DOHH2 (cell line): ENCODE measurements around the gene MROH9.

ENCODE experiments used
- H3F3A ChIP-seq: fragments of 200-600 bp; sonication (generic), shearing (Covaris generic); 2 replicates; pipeline ENCODE4 v1.6.0; 2016; ENCODE audit warnings: antibody characterized with exemption, mild to moderate bottlenecking; ENCODE audit not compliant: control insufficient read depth, insufficient read depth
- H3K27ac ChIP-seq: fragments of 200-600 bp; sonication (generic); 2 replicates; pipeline ENCODE4 v1.5.1; 2014; ENCODE audit warnings: low read depth, mild to moderate bottlenecking, low read length, moderate library complexity
- H3K27me3 ChIP-seq: fragments of 200-600 bp; sonication (generic); 2 replicates; pipeline ENCODE4 v1.6.1; 2014; ENCODE audit warnings: mild to moderate bottlenecking, low read length, mixed read lengths; ENCODE audit not compliant: control insufficient read depth
- H3K36me3 ChIP-seq: fragments of 200-600 bp; sonication (generic); 2 replicates; pipeline ENCODE4 v1.6.1; 2014; ENCODE audit warnings: mild to moderate bottlenecking, low read length, moderate library complexity, mixed read lengths; ENCODE audit not compliant: control insufficient read depth
- H3K4me1 ChIP-seq: fragments of 200-600 bp; sonication (generic); 2 replicates; pipeline ENCODE4 v1.6.1; 2014; ENCODE audit warnings: mild to moderate bottlenecking, low read length, mixed read lengths; ENCODE audit not compliant: control insufficient read depth
- H3K4me2 ChIP-seq: fragments of 200-600 bp; sonication (generic); 2 replicates; pipeline ENCODE4 v1.6.0; 2014; ENCODE audit warnings: mild to moderate bottlenecking, low read length, moderate library complexity
- H3K4me3 ChIP-seq: fragments of 200-600 bp; sonication (generic); 2 replicates; pipeline ENCODE4 v1.5.1; 2014; ENCODE audit warnings: mild to moderate bottlenecking, low read length, mixed read lengths
- H3K79me2 ChIP-seq: fragments of 200-600 bp; sonication (generic); 2 replicates; pipeline ENCODE4 v1.6.1; 2014; ENCODE audit warnings: mild to moderate bottlenecking, low read length, mixed read lengths; ENCODE audit not compliant: control insufficient read depth
- H3K9me2 ChIP-seq: fragments of 200-600 bp; sonication (generic); replicated peaks from 2 replicates; pipeline ENCODE4 v1.6.1; 2014; ENCODE audit warnings: mild to moderate bottlenecking, low read length, mixed read lengths; ENCODE audit not compliant: control insufficient read depth
- H3K9me3 ChIP-seq: fragments of 200-600 bp; sonication (generic); 2 replicates; pipeline ENCODE4 v1.6.1; 2014; ENCODE audit warnings: antibody characterized with exemption, low read length, mixed read lengths; ENCODE audit not compliant: control insufficient read depth, insufficient read depth
- H4K20me1 ChIP-seq: fragments of 200-600 bp; sonication (generic); 2 replicates; pipeline ENCODE4 v1.6.0; 2014; ENCODE audit warnings: low read depth, mild to moderate bottlenecking, antibody characterized with exemption, low read length, moderate library complexity; ENCODE audit not compliant: control insufficient read depth, insufficient read depth
- EZH2phosphoT487 ChIP-seq: fragments of 200-600 bp; sonication (generic); IDR thresholded peaks from 2 replicates; pipeline ENCODE4 v1.6.1; 2017; ENCODE audit warnings: borderline replicate concordance, mild to moderate bottlenecking, antibody characterized with exemption, low read length, moderate library complexity, mixed read lengths
- TF ChIP-seq, protein P1 (sequence below): fragments of 200-600 bp; sonication (generic); IDR thresholded peaks from one replicate; pipeline ENCODE4 v1.5.1; 2014; ENCODE audit warnings: antibody characterized with exemption, mild to moderate bottlenecking, low read depth, low read length; ENCODE audit not compliant: poor library complexity, severe bottlenecking

The MROH9 gene

DNA sequence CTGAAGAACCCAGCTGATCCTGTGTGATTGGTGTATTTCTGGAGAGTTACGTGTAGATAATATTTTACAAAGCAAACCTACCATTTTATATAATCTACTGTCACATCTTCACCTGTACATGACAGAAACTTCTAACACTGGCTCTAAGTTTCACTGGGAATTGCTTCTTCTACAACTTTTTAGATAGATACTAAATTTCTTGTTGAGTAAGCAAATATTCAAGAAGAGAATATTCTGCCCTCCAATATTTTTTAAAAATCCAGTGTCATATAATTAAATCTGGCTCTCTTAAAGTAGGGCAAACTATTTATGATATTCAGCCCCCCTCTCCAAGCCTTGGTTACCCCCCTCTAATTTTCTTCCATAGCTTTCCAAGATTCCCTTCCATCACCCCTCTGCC is 50.1 kb downstream of the MROH9 start:
- Histone ChIP-seq H3K36me3 (no peaks in the 10 kb centered on the region), H3K79me2 (no peaks in the 10 kb centered on the region), H3K9me2 (no peaks in the 10 kb centered on the region), H3K4me2 (no peak overlapping the region), H3K4me3 (no peak overlapping the region), H3K4me1 (no peaks in the 10 kb centered on the region), H3K9me3 (no peaks in the 10 kb centered on the region), H3K27ac (no peak overlapping the region), H3K27me3 (no peaks in the 10 kb centered on the region), H4K20me1 (no peaks in the 10 kb centered on the region), H3F3A (no peaks in the 10 kb centered on the region)
- TF ChIP-seq, protein P1, sequence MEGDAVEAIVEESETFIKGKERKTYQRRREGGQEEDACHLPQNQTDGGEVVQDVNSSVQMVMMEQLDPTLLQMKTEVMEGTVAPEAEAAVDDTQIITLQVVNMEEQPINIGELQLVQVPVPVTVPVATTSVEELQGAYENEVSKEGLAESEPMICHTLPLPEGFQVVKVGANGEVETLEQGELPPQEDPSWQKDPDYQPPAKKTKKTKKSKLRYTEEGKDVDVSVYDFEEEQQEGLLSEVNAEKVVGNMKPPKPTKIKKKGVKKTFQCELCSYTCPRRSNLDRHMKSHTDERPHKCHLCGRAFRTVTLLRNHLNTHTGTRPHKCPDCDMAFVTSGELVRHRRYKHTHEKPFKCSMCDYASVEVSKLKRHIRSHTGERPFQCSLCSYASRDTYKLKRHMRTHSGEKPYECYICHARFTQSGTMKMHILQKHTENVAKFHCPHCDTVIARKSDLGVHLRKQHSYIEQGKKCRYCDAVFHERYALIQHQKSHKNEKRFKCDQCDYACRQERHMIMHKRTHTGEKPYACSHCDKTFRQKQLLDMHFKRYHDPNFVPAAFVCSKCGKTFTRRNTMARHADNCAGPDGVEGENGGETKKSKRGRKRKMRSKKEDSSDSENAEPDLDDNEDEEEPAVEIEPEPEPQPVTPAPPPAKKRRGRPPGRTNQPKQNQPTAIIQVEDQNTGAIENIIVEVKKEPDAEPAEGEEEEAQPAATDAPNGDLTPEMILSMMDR: no peak
- no peak for TF ChIP-seq EZH2phosphoT487

DNA sequence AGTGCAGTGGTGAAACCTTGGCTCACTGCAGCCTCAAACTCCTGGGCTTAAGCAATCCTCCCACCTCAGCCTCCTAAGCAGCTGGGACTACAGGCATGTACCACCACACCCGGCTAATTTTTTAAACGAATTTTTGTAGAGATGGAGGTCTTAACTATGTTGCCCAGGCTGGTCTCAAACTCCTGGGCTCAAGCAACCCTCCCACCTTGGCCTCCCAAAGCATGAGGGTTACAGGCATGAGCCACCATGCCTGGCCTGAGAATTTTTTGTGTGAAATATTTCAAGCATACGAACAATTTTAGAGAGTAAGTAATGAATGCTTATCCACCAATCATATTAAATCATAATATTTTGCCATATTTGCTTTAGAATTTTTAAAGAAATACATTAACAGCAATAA is 51.6 kb downstream of the MROH9 start:
- Histone ChIP-seq H3K4me1 (no peaks in the 10 kb centered on the region), H3K36me3 (no peaks in the 10 kb centered on the region), H3K79me2 (no peaks in the 10 kb centered on the region), H3K27me3 (no peaks in the 10 kb centered on the region), H3K27ac (no peak overlapping the region), H3K9me2 (no peaks in the 10 kb centered on the region), H3K4me3 (no peak overlapping the region), H3K4me2 (no peak overlapping the region), H4K20me1 (no peaks in the 10 kb centered on the region), H3K9me3 (no peaks in the 10 kb centered on the region), H3F3A (no peaks in the 10 kb centered on the region)
- no peak for TF ChIP-seq EZH2phosphoT487
- TF ChIP-seq, protein P1: no peak

DNA sequence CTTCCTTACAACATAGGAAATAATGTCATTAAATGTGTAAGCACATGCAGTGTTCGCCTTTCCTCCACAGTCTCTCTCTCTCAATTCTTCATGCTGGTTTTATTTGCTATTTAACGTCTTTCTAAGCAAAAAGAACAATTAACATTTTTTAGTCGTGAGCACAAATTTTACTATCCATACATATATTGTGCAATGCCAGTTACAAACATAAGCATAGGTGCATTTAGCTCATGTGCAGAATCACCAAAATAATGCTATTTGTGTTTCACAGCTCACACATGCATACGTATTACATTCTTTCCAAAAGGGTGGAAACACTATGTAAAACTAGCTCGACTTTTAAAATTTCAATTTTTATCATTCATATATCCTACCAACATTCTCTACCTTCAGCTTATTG is 52.1 kb downstream of the MROH9 start:
- Histone ChIP-seq H4K20me1 (no peaks in the 10 kb centered on the region), H3K4me1 (no peaks in the 10 kb centered on the region), H3K79me2 (no peaks in the 10 kb centered on the region), H3F3A (no peaks in the 10 kb centered on the region), H3K4me2 (no peak overlapping the region), H3K27me3 (no peaks in the 10 kb centered on the region), H3K9me3 (no peaks in the 10 kb centered on the region), H3K4me3 (no peak overlapping the region), H3K9me2 (no peaks in the 10 kb centered on the region), H3K36me3 (no peaks in the 10 kb centered on the region), H3K27ac (no peak overlapping the region)
- TF ChIP-seq, protein P1: no peak
- TF ChIP-seq EZH2phosphoT487: no peak

DNA sequence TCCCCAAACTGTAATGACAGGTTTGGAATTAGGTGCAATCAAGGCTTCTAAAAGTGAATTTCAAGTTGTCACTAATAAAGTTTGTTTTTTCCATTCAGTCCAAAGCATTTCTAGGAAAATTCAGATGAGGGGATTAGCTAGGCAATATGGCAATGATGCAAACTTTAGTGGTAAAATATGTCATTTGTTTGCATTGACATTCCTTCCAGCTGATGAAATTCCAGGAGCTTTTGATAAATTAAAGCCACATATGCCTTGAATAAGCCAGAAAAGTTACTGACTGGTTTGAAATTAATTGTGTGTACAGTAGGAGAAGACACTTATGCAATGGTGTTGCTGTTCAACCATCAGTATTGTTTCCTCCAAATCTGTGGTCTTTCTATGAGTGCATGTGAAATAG is 57.8 kb downstream of the MROH9 start:
- Histone ChIP-seq H3K4me3 (no peak overlapping the region), H3K27ac (no peak overlapping the region), H3K79me2 (no peaks in the 10 kb centered on the region), H3K4me2 (no peak overlapping the region), H3K36me3 (no peaks in the 10 kb centered on the region), H3K9me3 (no peaks in the 10 kb centered on the region), H3K27me3 (no peaks in the 10 kb centered on the region), H4K20me1 (no peaks in the 10 kb centered on the region), H3K9me2 (no peaks in the 10 kb centered on the region), H3F3A (no peaks in the 10 kb centered on the region), H3K4me1 (no peaks in the 10 kb centered on the region)
- TF ChIP-seq EZH2phosphoT487: no peak
- TF ChIP-seq, protein P1: no peak
